OCI-LY3 (cell line): ENCODE measurements around the gene BRF1.

Experiments used
- CTCF ChIP-seq: fragments of 200-600, 300-600 bp; sonication (generic); IDR thresholded peaks from 2 replicates; pipeline ENCODE4 v1.5.1; 2014; ENCODE audit warnings: antibody characterized with exemption, low read length, low read depth
- EZH2phosphoT487 ChIP-seq: fragments of 200-600 bp; shearing (Covaris generic); IDR thresholded peaks from 2 replicates; pipeline ENCODE4 v1.6.1; 2018; ENCODE audit warnings: antibody characterized with exemption, mixed run types, low read depth

GRCh38 chr14:105329411-105330150 is 28.8 kb upstream of the BRF1 start:
- TF ChIP-seq CTCF = no peak
- TF ChIP-seq EZH2phosphoT487 = no peak
